GM23338 (cell line): ENCODE measurements around the gene WDR76. TPM values are rescaled to one million over a fixed set of nuclear protein-coding genes. Genes with fewer than 3 reads are reported as not detected.

Experiments
- ATAC-seq: fragments of 200-7000 bp; cut with Tn5 transposase; 3 replicates; pipeline ENCODE4 v1.9.1; 2020
- DNase-seq: peaks from one replicate; pipeline ENCODE4 v3.0.0-alpha.2; 2015; ENCODE audit warnings: low spot score
- H2AFZ ChIP-seq: fragments of 200-600 bp; sonication (generic); 2 replicates; pipeline ENCODE4 v1.8.0; 2016; ENCODE audit warnings: antibody characterized with exemption, mild to moderate bottlenecking, moderate library complexity
- H3F3A ChIP-seq: fragments of 200-600 bp; sonication (generic); replicated peaks from 2 replicates; pipeline ENCODE4 v1.8.0; 2017; ENCODE audit warnings: antibody characterized with exemption, mixed run types, low read depth
- H3K27ac ChIP-seq: fragments of 200-600 bp; sonication (generic); 2 replicates; pipeline ENCODE4 v1.6.1; 2016; ENCODE audit warnings: low read depth
- H3K27me3 ChIP-seq: fragments of 200-600 bp; sonication (generic); 2 replicates; pipeline ENCODE4 v1.8.0; 2016; ENCODE audit warnings: mild to moderate bottlenecking, mixed run types, moderate library complexity; ENCODE audit not compliant: insufficient read depth
- H3K36me3 ChIP-seq: fragments of 200-600 bp; sonication (generic); 2 replicates; pipeline ENCODE4 v1.8.0; 2016; ENCODE audit warnings: mild to moderate bottlenecking; ENCODE audit not compliant: insufficient read depth
- H3K4me1 ChIP-seq: fragments of 200-600 bp; sonication (generic); 2 replicates; pipeline ENCODE4 v1.8.0; 2016; ENCODE audit warnings: mild to moderate bottlenecking, moderate library complexity; ENCODE audit not compliant: insufficient read depth
- H3K4me2 ChIP-seq: fragments of 200-600 bp; sonication (generic); 2 replicates; pipeline ENCODE4 v1.7.1; 2017; ENCODE audit warnings: mixed run types
- H3K4me3 ChIP-seq: fragments of 200-600 bp; sonication (generic); 2 replicates; pipeline ENCODE4 v1.6.1; 2016; ENCODE audit warnings: mixed run types
- H3K79me2 ChIP-seq: fragments of 200-600 bp; sonication (generic); replicated peaks from 2 replicates; pipeline ENCODE4 v1.8.0; 2017; ENCODE audit warnings: mild to moderate bottlenecking; ENCODE audit not compliant: insufficient read depth
- H3K9me2 ChIP-seq: fragments of 200-600 bp; sonication (generic); 2 replicates; pipeline ENCODE4 v1.8.0; 2017; ENCODE audit not compliant: insufficient read depth
- H4K20me1 ChIP-seq: fragments of 200-600 bp; sonication (generic); replicated peaks from 2 replicates; pipeline ENCODE4 v1.8.0; 2017; ENCODE audit warnings: mild to moderate bottlenecking; ENCODE audit not compliant: insufficient read depth
- H3K27ac Mint-ChIP-seq: 2 replicates; pipeline ENCODE4 v1.8.0; 2020; ENCODE audit warnings: inconsistent platforms, mild to moderate bottlenecking, moderate library complexity, mixed read lengths
- H3K27me3 Mint-ChIP-seq: 3 replicates; pipeline ENCODE4 v1.8.0; 2022; ENCODE audit warnings: low read depth, mild to moderate bottlenecking, moderate library complexity, mixed read lengths, inconsistent platforms; ENCODE audit not compliant: insufficient read depth, poor library complexity
- H3K36me3 Mint-ChIP-seq: 3 replicates; pipeline ENCODE4 v1.8.0; 2021; ENCODE audit warnings: low read depth, mild to moderate bottlenecking, inconsistent platforms, moderate library complexity, mixed read lengths
- H3K4me1 Mint-ChIP-seq: 3 replicates; pipeline ENCODE4 v1.8.0; 2020; ENCODE audit warnings: mild to moderate bottlenecking, inconsistent platforms, mixed read lengths
- H3K4me3 Mint-ChIP-seq: 3 replicates; pipeline ENCODE4 v1.8.0; 2021; ENCODE audit warnings: moderate library complexity, mild to moderate bottlenecking, inconsistent platforms, mixed read lengths
- H3K9me3 Mint-ChIP-seq: 3 replicates; pipeline ENCODE4 v1.8.0; 2020; ENCODE audit warnings: moderate library complexity, mild to moderate bottlenecking, inconsistent platforms, mixed read lengths
- CREB1 ChIP-seq: fragments of 250-450 bp; sonication (Bioruptor Pico); IDR thresholded peaks from 2 replicates; pipeline ENCODE4 v1.5.0; 2020; ENCODE audit warnings: low read depth, mild to moderate bottlenecking, moderate library complexity
- EZH2 ChIP-seq: fragments of 200-600 bp; sonication (generic); IDR thresholded peaks from one replicate; pipeline ENCODE4 v1.8.0; 2017; ENCODE audit warnings: antibody characterized with exemption, mild to moderate bottlenecking, low read depth; ENCODE audit not compliant: unreplicated experiment
- JUNB ChIP-seq: IDR thresholded peaks from one replicate; pipeline ENCODE4 v1.6.1; 2016; ENCODE audit warnings: antibody characterized with exemption; ENCODE audit not compliant: unreplicated experiment
- NANOG ChIP-seq: IDR thresholded peaks from 2 replicates; pipeline ENCODE4 v1.6.1; 2016; ENCODE audit warnings: antibody characterized with exemption, borderline replicate concordance
- POLR2AphosphoS5 ChIP-seq: IDR thresholded peaks from 2 replicates; pipeline ENCODE4 v1.6.1; 2016; ENCODE audit warnings: antibody characterized with exemption, low read depth
- ZNF114 ChIP-seq: fragments of 250-450 bp; sonication (Bioruptor Pico); IDR thresholded peaks from 2 replicates; pipeline ENCODE4 v1.5.0; 2020; ENCODE audit warnings: mild to moderate bottlenecking, moderate library complexity
- ZNF331 ChIP-seq: fragments of 250-450 bp; sonication (Bioruptor Pico); IDR thresholded peaks from 2 replicates; pipeline ENCODE4 v1.5.0; 2020; ENCODE audit warnings: low read depth, mild to moderate bottlenecking, moderate library complexity
- polyA plus RNA-seq: library from polyadenylated mRNA; unstranded; fragments of >200 nt; fragmentation: Nextera tagmentation; extraction: Ambion mirVana; gene quantifications from 2 replicates; pipeline ENCODE4 v1.2.1, GENCODE V29; 2016
- total RNA-seq: library from RNA; depleted of rRNA; stranded (reverse); fragments of >200 nt; shearing (Covaris generic); gene quantifications from 2 replicates; pipeline ENCODE4 v1.2.3, GENCODE V29; 2014
- TF ChIP-seq, protein P1 (sequence below): IDR thresholded peaks from one replicate; pipeline ENCODE4 v1.6.1; 2018; ENCODE audit warnings: antibody characterized with exemption; ENCODE audit not compliant: unreplicated experiment
- TF ChIP-seq, protein P2 (sequence below), 2 experiments: fragments of 200-600 bp in 1 of 2; sonication (generic) in 1 of 2; conservative IDR thresholded peaks; 2 replicates each; pipeline versions ENCODE4 v1.5.1 to v1.6.1; 2016 to 2017; ENCODE audit warnings: antibody characterized with exemption in 2 of 2, low read depth in 2 of 2, mild to moderate bottlenecking in 2 of 2, moderate library complexity in 1 of 2
- TF ChIP-seq, protein P3 (sequence below): IDR thresholded peaks from 2 replicates; pipeline ENCODE4 v1.6.1; 2016; ENCODE audit warnings: antibody characterized with exemption

Gene WDR76
- total and polyA plus RNA-seq, 2 experiments from 2014 or later, result 9.7 to 17.8 TPM

DNA sequence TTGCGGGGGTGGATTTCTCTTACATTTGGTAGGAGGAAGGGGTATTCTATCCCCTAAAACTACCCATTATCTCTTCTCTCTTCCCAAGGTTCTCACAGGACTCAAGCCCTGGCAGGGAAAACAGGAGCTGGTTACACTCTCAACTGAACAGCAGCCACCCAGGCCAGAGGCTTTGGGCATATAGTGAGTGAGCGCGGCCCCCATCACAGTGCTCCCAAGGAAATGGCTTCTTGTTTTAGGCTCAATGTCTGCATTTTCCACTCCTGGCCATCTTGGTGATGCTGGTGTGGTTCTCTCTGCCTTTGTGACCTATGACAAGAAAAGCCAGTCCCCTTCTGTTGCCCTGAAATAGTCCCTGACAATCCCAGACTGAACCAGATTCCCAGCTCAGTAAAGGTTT lies 50.1 kb downstream of the WDR76 start (continued):
- TF ChIP-seq CREB1 (CRISPR knock-in tag) (no peak), NANOG (no peak), POLR2AphosphoS5 (no peak), ZNF331 (CRISPR knock-in tag) (no peak), EZH2 (no peak)
- TF ChIP-seq, protein P1, sequence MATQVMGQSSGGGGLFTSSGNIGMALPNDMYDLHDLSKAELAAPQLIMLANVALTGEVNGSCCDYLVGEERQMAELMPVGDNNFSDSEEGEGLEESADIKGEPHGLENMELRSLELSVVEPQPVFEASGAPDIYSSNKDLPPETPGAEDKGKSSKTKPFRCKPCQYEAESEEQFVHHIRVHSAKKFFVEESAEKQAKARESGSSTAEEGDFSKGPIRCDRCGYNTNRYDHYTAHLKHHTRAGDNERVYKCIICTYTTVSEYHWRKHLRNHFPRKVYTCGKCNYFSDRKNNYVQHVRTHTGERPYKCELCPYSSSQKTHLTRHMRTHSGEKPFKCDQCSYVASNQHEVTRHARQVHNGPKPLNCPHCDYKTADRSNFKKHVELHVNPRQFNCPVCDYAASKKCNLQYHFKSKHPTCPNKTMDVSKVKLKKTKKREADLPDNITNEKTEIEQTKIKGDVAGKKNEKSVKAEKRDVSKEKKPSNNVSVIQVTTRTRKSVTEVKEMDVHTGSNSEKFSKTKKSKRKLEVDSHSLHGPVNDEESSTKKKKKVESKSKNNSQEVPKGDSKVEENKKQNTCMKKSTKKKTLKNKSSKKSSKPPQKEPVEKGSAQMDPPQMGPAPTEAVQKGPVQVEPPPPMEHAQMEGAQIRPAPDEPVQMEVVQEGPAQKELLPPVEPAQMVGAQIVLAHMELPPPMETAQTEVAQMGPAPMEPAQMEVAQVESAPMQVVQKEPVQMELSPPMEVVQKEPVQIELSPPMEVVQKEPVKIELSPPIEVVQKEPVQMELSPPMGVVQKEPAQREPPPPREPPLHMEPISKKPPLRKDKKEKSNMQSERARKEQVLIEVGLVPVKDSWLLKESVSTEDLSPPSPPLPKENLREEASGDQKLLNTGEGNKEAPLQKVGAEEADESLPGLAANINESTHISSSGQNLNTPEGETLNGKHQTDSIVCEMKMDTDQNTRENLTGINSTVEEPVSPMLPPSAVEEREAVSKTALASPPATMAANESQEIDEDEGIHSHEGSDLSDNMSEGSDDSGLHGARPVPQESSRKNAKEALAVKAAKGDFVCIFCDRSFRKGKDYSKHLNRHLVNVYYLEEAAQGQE, result no peak
- TF ChIP-seq, protein P2, sequence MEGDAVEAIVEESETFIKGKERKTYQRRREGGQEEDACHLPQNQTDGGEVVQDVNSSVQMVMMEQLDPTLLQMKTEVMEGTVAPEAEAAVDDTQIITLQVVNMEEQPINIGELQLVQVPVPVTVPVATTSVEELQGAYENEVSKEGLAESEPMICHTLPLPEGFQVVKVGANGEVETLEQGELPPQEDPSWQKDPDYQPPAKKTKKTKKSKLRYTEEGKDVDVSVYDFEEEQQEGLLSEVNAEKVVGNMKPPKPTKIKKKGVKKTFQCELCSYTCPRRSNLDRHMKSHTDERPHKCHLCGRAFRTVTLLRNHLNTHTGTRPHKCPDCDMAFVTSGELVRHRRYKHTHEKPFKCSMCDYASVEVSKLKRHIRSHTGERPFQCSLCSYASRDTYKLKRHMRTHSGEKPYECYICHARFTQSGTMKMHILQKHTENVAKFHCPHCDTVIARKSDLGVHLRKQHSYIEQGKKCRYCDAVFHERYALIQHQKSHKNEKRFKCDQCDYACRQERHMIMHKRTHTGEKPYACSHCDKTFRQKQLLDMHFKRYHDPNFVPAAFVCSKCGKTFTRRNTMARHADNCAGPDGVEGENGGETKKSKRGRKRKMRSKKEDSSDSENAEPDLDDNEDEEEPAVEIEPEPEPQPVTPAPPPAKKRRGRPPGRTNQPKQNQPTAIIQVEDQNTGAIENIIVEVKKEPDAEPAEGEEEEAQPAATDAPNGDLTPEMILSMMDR (conservative IDR thresholded peaks at IDR 0.05; ENCODE audit: low read depth in 2 of 2), result no peak

DNA sequence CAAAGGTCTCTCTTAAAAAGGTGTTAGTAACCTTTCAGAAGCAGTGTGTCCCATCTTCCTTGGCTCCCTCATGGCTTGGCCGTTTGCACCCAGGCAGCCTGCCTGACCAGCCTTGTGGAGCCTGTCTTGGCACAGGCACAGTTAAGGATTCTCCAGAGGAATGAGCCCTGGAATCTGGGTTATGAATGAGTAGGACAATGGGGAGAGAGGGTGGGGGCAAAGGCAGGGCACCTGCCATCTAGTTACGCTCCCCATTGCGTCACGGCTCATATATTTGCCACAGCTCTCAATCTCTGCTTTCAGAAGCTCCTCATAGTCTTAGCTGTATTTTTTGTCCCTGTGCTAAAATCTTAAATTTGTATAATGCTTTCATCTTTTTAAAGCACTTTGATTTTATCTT lies 50.6 kb downstream of the WDR76 start:
- H3K36me3 ChIP-seq, result no peaks in the 10 kb centered on the region; the same call in 1 of the 2 replicates
- no peaks in the 10 kb centered on the region for H3K9me3 Mint-ChIP-seq
- no peaks in the 10 kb centered on the region for H3K79me2 ChIP-seq
- H3K27me3 Mint-ChIP-seq, result peaks cover 6% of the 10 kb centered on the region
- no peaks in the 10 kb centered on the region for H4K20me1 ChIP-seq
- ATAC-seq (no peak), DNase-seq (no peak)
- H3K27ac ChIP-seq, result no peak overlapping the region
- no peak overlapping the region for H3K4me3 ChIP-seq
- H2AFZ ChIP-seq, result no peak overlapping the region
- no peak overlapping the region for H3K27ac Mint-ChIP-seq
- H3K4me3 Mint-ChIP-seq, result no peak overlapping the region
- no peaks in the 10 kb centered on the region for H3K9me2 ChIP-seq
- H3K27me3 ChIP-seq, result no peaks in the 10 kb centered on the region
- peaks cover 17% of the 10 kb centered on the region for H3K4me1 Mint-ChIP-seq
- H3K4me1 ChIP-seq, result peaks cover 11% of the 10 kb centered on the region
- H3K36me3 Mint-ChIP-seq, result peaks cover 16% of the 10 kb centered on the region; the same call in 2 of the 3 replicates
- H3F3A ChIP-seq, result 0 out of 2 replicates have a peak, but pooled peaks cover 1% of the 10 kb centered on the region
- no peak overlapping the region for H3K4me2 ChIP-seq
- TF ChIP-seq, protein P2 (conservative IDR thresholded peaks at IDR 0.05; ENCODE audit: low read depth in 2 of 2), result no peak
- no peak for TF ChIP-seq NANOG
- TF ChIP-seq POLR2AphosphoS5, result no peak
- TF ChIP-seq ZNF114 (CRISPR knock-in tag), result no peak
- no peak for TF ChIP-seq JUNB
- no peak for TF ChIP-seq ZNF331 (CRISPR knock-in tag)
- TF ChIP-seq, protein P3, sequence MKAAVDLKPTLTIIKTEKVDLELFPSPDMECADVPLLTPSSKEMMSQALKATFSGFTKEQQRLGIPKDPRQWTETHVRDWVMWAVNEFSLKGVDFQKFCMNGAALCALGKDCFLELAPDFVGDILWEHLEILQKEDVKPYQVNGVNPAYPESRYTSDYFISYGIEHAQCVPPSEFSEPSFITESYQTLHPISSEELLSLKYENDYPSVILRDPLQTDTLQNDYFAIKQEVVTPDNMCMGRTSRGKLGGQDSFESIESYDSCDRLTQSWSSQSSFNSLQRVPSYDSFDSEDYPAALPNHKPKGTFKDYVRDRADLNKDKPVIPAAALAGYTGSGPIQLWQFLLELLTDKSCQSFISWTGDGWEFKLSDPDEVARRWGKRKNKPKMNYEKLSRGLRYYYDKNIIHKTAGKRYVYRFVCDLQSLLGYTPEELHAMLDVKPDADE, result no peak
